H9 (cell line): Measurements from ENCODE around the gene RNF224. TPM values are rescaled to one million over a fixed set of nuclear protein-coding genes. Genes with fewer than 3 reads are reported as not detected.
A peak's percentile ranks its signal among the peaks of the same experiment; 100 is the strongest.

ENCODE experiments used
- DNase-seq: peaks from one replicate; pipeline ENCODE4 v3.0.0-alpha.2; 2017
- H2AFZ ChIP-seq: one replicate; pipeline ENCODE4 v1.6.1; 2013; ENCODE audit warnings: mild to moderate bottlenecking, low read length, control low read depth, moderate library complexity
- H2AK5ac ChIP-seq: 2 replicates; pipeline ENCODE4 v1.6.1; 2013; ENCODE audit warnings: low read length, control low read depth, mixed read lengths; ENCODE audit not compliant: insufficient read length
- H2BK120ac ChIP-seq: one replicate; pipeline ENCODE4 v1.6.1; 2013; ENCODE audit warnings: low read depth, mild to moderate bottlenecking, low read length, control low read depth, inconsistent platforms; ENCODE audit not compliant: poor library complexity, severe bottlenecking
- H2BK12ac ChIP-seq: 2 replicates; pipeline ENCODE4 v1.6.1; 2013; ENCODE audit warnings: low read length, control low read depth, mixed read lengths, low read depth; ENCODE audit not compliant: insufficient read length
- H2BK15ac ChIP-seq: 2 replicates; pipeline ENCODE4 v1.6.1; 2013; ENCODE audit warnings: low read depth, low read length, control low read depth
- H2BK20ac ChIP-seq: one replicate; pipeline ENCODE4 v1.6.1; 2013; ENCODE audit warnings: low read depth, mild to moderate bottlenecking, low read length, control low read depth, inconsistent platforms; ENCODE audit not compliant: poor library complexity, severe bottlenecking
- H2BK5ac ChIP-seq: 2 replicates; pipeline ENCODE4 v1.6.1; 2013; ENCODE audit warnings: low read length, control low read depth, mixed read lengths; ENCODE audit not compliant: insufficient read length
- H3K14ac ChIP-seq: 2 replicates; pipeline ENCODE4 v1.6.1; 2013; ENCODE audit warnings: low read length, control low read depth; ENCODE audit not compliant: insufficient read depth
- H3K18ac ChIP-seq: 2 replicates; pipeline ENCODE4 v1.6.1; 2013; ENCODE audit warnings: low read depth, mild to moderate bottlenecking, mixed read lengths, low read length, control low read depth; ENCODE audit not compliant: insufficient read length
- H3K23ac ChIP-seq: 2 replicates; pipeline ENCODE4 v1.6.1; 2013; ENCODE audit warnings: low read length, control low read depth, mixed read lengths, low read depth; ENCODE audit not compliant: insufficient read length
- H3K23me2 ChIP-seq: 2 replicates; pipeline ENCODE4 v1.6.1; 2013; ENCODE audit warnings: low read depth, mild to moderate bottlenecking, mixed read lengths, low read length, control low read depth; ENCODE audit not compliant: insufficient read length, poor library complexity, severe bottlenecking
- H3K27ac ChIP-seq: 2 replicates; pipeline ENCODE4 v1.5.1; 2013; ENCODE audit warnings: low read length, control low read depth, mixed read lengths, low read depth; ENCODE audit not compliant: insufficient read length
- H3K27me3 ChIP-seq: 2 replicates; pipeline ENCODE4 v1.6.1; 2013; ENCODE audit warnings: low read length, control low read depth, inconsistent platforms; ENCODE audit not compliant: insufficient read depth
- H3K4ac ChIP-seq: 2 replicates; pipeline ENCODE4 v1.6.1; 2013; ENCODE audit warnings: low read depth, mild to moderate bottlenecking, control low read depth, inconsistent platforms, low read length, moderate library complexity
- H3K4me1 ChIP-seq: 2 replicates; pipeline ENCODE4 v1.6.1; 2013; ENCODE audit warnings: low read length, control low read depth, inconsistent platforms; ENCODE audit not compliant: insufficient read depth
- H3K4me2 ChIP-seq: 2 replicates; pipeline ENCODE4 v1.6.1; 2013; ENCODE audit warnings: low read length, control low read depth, mixed read lengths; ENCODE audit not compliant: insufficient read length, insufficient read depth
- H3K56ac ChIP-seq: 2 replicates; pipeline ENCODE4 v1.6.1; 2013; ENCODE audit warnings: low read depth, mild to moderate bottlenecking, mixed read lengths, low read length, control low read depth; ENCODE audit not compliant: insufficient read length
- H3K79me1 ChIP-seq: 2 replicates; pipeline ENCODE4 v1.6.1; 2013; ENCODE audit warnings: low read depth, mild to moderate bottlenecking, moderate library complexity, low read length, control low read depth, inconsistent platforms; ENCODE audit not compliant: insufficient read depth, poor library complexity, severe bottlenecking
- H3K79me2 ChIP-seq: 2 replicates; pipeline ENCODE4 v1.6.1; 2013; ENCODE audit warnings: low read length, control low read depth, inconsistent platforms; ENCODE audit not compliant: insufficient read depth
- H3K9ac ChIP-seq: 2 replicates; pipeline ENCODE4 v1.6.1; 2013; ENCODE audit warnings: low read length, control low read depth, mixed read lengths; ENCODE audit not compliant: insufficient read length; ENCODE audit errors: extremely low read depth
- H3K9me3 ChIP-seq: one replicate; pipeline ENCODE4 v1.6.1; 2013; ENCODE audit warnings: low read depth, low read length, inconsistent platforms; ENCODE audit not compliant: control insufficient read depth
- H3T11ph ChIP-seq: one replicate; pipeline ENCODE4 v1.6.1; 2013; ENCODE audit warnings: mild to moderate bottlenecking, low read length, control low read depth, inconsistent platforms
- H4K20me1 ChIP-seq: one replicate; pipeline ENCODE4 v1.6.1; 2013; ENCODE audit not compliant: control insufficient read depth, insufficient read length, insufficient read depth
- H4K5ac ChIP-seq: 2 replicates; pipeline ENCODE4 v1.6.1; 2013; ENCODE audit warnings: low read depth, mild to moderate bottlenecking, mixed read lengths, low read length, control low read depth; ENCODE audit not compliant: insufficient read length
- H4K8ac ChIP-seq: replicated peaks from 2 replicates; pipeline ENCODE4 v1.6.1; 2013; ENCODE audit warnings: low read length, control low read depth, mixed read lengths, low read depth; ENCODE audit not compliant: insufficient read length
- H4K91ac ChIP-seq: 2 replicates; pipeline ENCODE4 v1.6.1; 2013; ENCODE audit warnings: low read depth, mild to moderate bottlenecking, moderate library complexity, mixed read lengths, low read length, control low read depth; ENCODE audit not compliant: insufficient read length
- H3K27ac Mint-ChIP-seq, 3 experiments: 2 replicates in 2 of 3; 3 replicates in 1 of 3; pipeline ENCODE4 v1.8.0; 2020 to 2021; ENCODE audit warnings: mixed read lengths in 3 of 3, mild to moderate bottlenecking in 1 of 3, moderate library complexity in 1 of 3
- H3K27me3 Mint-ChIP-seq: 2 replicates; pipeline ENCODE4 v1.8.0; 2021; ENCODE audit warnings: low read depth, mild to moderate bottlenecking, moderate library complexity, mixed read lengths
- H3K36me3 Mint-ChIP-seq, 3 experiments: 2 replicates in 2 of 3; 3 replicates in 1 of 3; pipeline ENCODE4 v1.8.0; 2020 to 2021; ENCODE audit warnings: low read depth in 3 of 3, mixed read lengths in 3 of 3; ENCODE audit not compliant: insufficient read depth in 1 of 3
- H3K4me1 Mint-ChIP-seq, 2 experiments: 2 replicates each; pipeline ENCODE4 v1.8.0; 2020; ENCODE audit warnings: mixed read lengths in 2 of 2
- H3K4me3 Mint-ChIP-seq, 2 experiments: 2 replicates in 1 of 2; 3 replicates in 1 of 2; pipeline ENCODE4 v1.8.0; 2020 to 2021; ENCODE audit warnings: mild to moderate bottlenecking in 2 of 2, mixed read lengths in 2 of 2, moderate library complexity in 1 of 2
- H3K9me3 Mint-ChIP-seq, 2 experiments: 2 replicates in 1 of 2; 3 replicates in 1 of 2; pipeline ENCODE4 v1.8.0; 2020; ENCODE audit warnings: mild to moderate bottlenecking in 2 of 2, mixed read lengths in 2 of 2, moderate library complexity in 1 of 2
- CTCF ChIP-seq: fragments of 200-600 bp; sonication (generic); conservative IDR thresholded peaks from 3 replicates; pipeline ENCODE4 v1.8.0; 2021; ENCODE audit warnings: antibody characterized with exemption, mild to moderate bottlenecking
- WGBS: extraction: QIAGEN DNeasy Blood & Tissue Kit; methylation state at CpG from one replicate; pipeline ENCODE4 v1.1.7; 2013; ENCODE audit warnings: missing lambda C conversion rate, low lambda C conversion rate, mixed read lengths; ENCODE audit not compliant: insufficient read length; ENCODE audit errors: extremely low coverage; 5-methylcytosine and 5-hydroxymethylcytosine counted together
- total RNA-seq: library from RNA; stranded (reverse); gene quantifications from 2 replicates; pipeline ENCODE4 v1.2.1, GENCODE V29; 2021

RNF224 gene
- total RNA-seq, 1 experiment from 2014 or later: 0.15 TPM

- Histone ChIP-seq H2BK12ac (no peak overlapping the region), H2BK120ac (no peak overlapping the region), H3K9me3 (no peaks in the 10 kb centered on the region), H4K5ac (no peak overlapping the region), H2AFZ (no peak overlapping the region), H3K14ac (no peak overlapping the region), H3K79me2 (no peaks in the 10 kb centered on the region), H3K79me1 (no peaks in the 10 kb centered on the region), H4K20me1 (no peaks in the 10 kb centered on the region), H2AK5ac (no peak overlapping the region), H3K56ac (no peak overlapping the region), H3K18ac (no peak overlapping the region), H4K91ac (no peak overlapping the region), H3K27ac (no peak overlapping the region), H3K4ac (no peak overlapping the region), H4K8ac (no peak overlapping the region), H2BK15ac (no peak overlapping the region), H3K27me3 (no peaks in the 10 kb centered on the region), H3K4me2 (no peak overlapping the region), H3T11ph (no peak overlapping the region), H2BK5ac (no peak overlapping the region), H2BK20ac (no peak overlapping the region), H3K9ac (no peak overlapping the region), H3K4me1 (no peaks in the 10 kb centered on the region; the same call in 1 of the 2 replicates), H3K23me2 (peaks cover 4% of the 10 kb centered on the region), H3K23ac (no peak overlapping the region)
- peak; percentile 89 for DNase-seq
- WGBS: no CpG with 5 or more reads among the region's 36 CpGs
- Mint-ChIP-seq H3K9me3 (no peaks in the 10 kb centered on the region), H3K27me3 (no peaks in the 10 kb centered on the region), H3K27ac (no peak overlapping the region), H3K36me3 (peaks cover 3 to 23% (median 10%) of the 10 kb centered on the region in 3 experiments; a peak in 5 of 7 replicates), H3K4me1 (peaks cover 4 to 5% of the 10 kb centered on the region in 2 experiments), H3K4me3 (peak overlapping the region in 1 of 2 experiments; percentile 55; a peak in 1 of 5 replicates)
- TF ChIP-seq CTCF: no peak; the same call in 2 of the 3 replicates
These were observed 9.8 kb upstream of the RNF224 start for GRCh38 chr9:137217276-137218211.
